ENCODE data around the gene KREMEN1.

The KREMEN1 gene

DNA sequence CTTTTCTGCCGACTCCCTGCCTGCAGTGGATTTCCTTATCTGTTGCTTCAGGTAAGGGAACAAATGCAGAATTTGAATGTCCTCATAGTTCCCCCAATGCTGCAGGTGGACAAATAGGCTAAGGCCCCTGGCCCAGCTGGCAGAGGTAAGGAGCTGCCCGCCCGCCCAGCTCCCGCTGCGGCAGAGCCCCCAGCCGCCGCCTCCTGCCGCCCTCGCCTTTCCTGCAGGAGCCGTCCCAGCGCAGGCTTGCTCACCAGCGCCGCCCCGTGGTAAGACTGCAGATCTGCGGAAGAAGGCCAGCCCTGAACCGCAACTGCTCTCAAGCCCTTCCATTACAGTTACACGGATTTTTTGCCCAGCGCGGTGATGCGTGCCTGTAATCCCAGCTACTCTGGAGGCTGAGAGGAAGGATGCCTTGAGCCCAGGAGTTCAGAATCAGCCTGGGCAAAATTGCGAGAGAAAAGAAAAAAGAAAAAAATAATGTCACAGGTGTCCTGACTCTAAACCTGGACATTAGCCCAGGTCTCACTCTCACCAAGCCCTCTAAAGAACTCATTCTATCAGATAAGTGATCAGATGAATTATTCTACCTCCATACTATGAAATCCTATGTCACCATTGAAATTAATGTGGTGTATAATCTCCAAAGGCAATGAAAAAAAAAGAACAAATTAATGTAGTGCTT lies 81.7 kb downstream of the KREMEN1 start:
- peak; percentile 79 for DNase-seq

DNA sequence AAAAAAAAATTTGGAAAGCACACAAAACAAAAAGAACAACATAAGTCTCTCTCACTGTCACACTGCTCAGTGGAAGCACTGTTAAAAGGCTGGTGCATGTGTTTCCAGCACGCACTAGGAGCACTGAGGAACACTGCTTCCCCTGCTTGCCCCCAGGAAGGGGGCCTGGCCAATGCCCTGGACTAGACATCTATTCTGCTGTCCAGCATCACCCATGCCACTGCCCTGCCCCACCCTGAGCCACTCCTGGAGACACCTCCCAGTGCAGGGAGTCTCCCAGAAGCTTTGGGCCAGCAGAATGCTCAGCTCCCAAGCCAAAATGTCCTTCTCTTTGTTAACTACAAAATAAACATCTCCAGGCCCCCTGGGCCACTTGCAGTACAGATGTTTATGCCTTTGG lies 83.1 kb downstream of the KREMEN1 start:
- DNase-seq, result no peak

DNA sequence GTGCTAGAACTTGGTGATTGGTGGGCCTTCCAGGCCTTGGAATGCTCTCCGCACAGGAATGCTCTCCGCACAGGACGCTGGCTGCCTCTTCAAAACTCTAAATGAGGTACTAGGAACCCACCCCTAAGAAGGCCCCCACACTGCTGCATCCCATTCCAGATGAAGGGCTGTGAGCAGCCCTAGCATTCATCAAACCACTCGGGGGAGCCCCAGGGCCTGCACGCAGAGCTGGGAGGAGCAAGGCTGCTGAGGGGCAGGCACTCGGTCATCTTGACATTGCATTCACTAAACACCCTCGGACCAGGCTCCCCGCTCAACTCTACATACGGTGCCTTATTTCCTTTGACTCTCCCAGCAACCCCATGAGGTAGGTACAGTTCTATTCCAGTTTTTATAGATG lies 83.7 kb downstream of the KREMEN1 start:
- no peak for DNase-seq

DNA sequence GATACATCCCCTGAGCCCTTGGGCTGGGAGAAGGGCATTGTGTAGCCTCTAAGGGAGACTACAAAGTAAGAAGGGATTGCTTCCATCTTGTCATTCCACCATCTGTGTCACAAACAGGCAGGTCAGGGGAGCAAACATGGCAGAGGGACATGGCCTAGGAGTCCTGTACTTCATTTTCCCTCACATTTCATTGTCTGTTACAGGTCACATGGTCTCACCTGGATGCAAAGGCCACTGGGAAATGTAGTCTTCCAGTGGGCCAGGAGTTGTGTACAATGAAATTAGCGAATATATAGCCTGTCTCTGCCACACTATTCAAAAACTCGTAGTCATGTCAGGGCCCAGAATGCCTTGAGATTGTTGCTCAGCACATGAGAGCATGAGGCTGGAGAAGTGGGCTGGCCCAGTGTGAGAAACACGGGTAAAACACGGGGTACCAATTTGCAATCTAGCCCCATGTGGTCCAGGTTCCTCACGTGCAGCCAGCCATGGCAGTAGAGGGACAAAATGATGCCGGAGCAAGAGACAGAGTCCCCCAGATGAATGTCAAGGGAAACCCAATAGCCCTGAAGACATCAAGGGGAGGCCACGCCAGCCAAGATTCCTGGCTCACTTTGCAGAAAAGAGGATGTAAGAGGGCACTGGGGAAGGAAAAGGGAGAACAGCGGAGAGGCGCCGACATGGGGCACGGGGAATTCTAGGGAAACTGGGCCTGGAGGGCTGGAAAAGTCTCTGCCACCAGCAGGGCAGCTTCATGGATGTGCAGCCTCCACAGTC lies 85.1 kb downstream of the KREMEN1 start:
- no peak for DNase-seq

DNA sequence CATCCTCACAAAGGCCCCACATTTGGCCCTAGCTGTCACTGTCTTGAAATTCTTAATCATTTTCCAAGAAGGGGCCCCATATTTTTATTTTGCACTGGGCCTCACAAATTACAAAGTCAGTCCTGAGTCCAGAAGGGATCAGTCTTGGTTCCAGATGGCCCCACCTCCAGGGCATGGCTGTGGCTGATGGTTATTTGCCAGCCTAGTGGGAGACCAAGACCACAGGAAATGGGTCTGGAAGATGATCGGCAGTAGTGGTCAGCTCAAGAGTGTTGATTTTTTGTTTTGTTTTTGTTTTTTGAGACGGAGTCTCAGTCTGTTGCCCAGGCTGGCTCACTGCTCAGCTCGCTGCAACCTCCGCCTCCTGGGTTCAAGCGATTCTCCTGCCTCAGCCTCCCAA lies 85.7 kb downstream of the KREMEN1 start:
- no peak for DNase-seq

DNA sequence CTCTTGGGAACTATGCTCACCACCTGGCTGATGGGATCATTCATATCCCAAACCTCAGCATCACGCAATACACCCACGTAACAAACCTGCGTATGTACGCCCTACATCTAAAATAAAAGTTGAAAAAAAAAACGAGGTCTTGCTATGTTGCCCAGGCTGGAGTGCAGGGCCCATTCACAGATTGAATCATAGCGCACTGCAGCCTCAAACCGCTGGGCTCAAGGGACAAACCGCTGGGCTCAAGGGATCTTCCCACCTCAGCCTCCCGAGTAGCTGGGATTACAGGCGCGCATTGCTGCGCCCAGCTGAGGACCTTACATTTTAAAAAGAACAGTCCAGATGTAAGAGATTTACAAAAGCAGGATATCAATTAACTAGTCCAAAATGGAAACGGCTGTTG lies 91.0 kb downstream of the KREMEN1 start:
- DNase-seq, result no peak

DNA sequence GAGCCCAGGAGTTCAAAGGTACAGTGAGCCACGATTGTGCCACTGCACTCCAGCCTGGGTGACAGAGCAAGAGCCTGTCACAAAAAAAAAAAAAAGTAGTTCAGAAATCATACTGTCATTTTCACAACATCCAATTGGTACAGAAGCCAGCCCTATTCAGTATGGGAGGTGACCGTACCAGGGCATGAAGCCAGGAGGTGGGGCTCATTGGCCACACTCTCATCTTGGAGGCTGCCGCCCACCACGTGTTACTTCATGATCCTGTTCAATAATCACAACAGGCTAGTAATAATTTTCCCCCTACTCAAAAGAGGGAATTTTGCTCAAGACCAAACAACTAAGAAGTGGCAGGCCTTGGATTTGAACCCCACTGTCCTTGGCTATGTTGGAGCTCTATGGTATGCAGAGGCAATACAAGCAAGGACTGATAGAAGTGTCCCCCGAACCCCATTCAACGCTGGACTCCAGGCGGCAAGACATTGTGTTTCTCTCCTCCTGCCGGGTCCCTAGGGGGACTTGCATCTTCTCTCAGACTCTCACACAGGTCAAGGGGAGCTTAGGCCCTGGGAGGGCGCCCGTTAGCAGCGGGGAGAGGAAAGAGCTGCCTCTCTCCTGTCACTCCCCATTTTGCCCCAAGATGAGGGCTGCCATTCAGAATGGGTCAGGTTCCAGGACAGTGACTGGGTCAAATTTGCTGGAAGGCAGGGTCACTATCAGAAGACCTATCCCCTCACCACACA lies 92.7 kb downstream of the KREMEN1 start:
- DNase-seq, result no peak

DNA sequence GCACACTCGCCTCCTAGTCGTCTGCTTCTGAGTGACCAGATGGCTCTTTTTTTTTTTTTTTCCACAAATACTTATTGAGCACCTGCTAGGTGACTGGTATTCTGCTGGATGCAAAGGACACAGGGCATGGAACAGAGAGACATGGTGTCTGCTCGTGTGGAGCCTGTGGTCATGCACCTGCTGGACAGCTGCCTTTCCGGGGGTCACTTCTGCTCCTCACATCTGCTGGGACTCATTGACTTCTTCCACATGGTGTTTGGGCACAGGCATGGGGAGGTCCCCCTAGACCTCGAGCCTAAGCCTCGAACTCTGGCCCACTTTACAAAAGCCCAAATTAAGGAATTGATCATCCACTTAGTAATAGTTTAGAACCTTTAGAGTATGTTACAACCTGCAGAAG lies 93.3 kb downstream of the KREMEN1 start:
- DNase-seq, result no peak

DNA sequence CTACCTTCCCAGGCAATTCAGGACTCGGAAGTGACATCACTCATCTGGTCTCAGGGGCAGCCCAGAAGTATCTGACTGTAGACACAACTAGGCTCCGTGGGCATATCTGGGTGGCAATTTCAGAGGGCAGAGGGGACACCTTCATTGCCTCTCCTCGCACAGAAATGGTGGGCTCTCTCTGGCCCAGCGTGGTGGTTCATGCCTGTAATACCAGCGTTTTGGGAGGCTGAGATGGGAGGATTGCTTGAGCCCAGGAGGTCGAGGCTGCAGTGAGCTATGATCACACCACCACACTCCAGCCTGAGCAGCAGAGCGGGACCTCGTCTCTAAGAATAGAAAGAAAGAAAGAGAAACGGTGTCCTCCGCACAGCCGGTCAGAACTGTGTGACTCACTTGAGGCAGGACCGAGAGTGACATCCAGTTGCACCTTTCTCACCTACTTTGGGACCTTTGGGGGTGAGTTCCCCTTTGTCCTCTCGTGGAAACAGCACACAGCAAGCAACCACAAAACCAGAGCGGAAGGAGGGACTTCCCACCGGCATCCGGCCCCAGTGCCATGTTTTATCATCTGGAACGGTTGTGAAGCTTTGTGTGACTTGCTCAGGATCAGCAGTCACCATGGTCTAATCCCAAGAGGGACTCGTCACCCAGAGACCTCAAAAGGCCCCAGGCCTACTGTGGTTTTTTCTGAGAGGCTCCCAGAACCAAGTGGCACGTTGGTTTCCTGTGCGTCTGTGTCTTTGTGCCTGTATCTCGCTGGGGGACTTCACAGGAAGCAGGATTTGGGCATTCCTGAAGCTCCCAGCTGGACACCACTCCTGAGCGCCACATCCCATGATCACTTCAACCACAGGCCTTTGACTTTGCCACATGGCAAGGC lies 94.4 kb downstream of the KREMEN1 start:
- no peak for DNase-seq

DNA sequence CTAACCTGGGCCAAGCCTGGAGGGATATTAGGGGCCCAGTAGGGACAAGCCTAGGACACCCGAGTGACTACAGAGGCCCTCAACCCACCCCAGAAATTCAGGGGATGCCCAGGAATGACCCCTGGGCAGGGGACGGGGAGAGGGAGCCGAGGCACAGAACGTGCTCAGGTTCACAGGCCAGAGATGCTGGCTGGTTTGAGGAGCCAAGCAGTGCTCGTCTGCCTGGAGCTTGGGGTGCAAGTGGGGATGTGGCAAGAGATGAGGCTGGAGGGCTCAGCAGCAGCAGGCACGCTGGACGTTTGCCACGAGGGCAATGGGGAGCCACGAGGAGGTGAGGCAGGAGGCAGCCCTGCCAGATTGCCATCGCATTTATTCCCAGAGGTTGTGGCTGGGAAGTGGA lies 98.9 kb downstream of the KREMEN1 start:
- DNase-seq, result no peak

DNA sequence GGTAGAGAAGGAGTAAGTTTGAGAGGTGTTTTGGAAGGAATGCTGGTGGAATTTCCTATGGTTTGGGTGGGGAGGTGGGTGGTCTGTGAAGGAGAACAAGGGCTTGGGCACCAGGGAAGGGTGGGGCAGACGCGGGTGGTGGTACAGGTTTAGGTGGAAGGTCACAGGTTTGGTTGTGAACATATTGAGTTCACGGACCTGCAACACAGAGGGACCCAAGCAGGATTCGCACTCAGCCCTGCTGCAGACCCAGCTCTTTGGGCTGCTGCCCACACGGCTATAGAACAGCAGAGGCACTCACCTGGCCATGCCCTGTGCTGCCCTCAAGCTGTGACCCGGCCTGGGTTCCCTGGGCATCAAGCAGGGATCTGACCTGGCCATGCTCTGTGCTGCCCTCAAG lies 99.4 kb downstream of the KREMEN1 start:
- DNase-seq, result no peak

DNA sequence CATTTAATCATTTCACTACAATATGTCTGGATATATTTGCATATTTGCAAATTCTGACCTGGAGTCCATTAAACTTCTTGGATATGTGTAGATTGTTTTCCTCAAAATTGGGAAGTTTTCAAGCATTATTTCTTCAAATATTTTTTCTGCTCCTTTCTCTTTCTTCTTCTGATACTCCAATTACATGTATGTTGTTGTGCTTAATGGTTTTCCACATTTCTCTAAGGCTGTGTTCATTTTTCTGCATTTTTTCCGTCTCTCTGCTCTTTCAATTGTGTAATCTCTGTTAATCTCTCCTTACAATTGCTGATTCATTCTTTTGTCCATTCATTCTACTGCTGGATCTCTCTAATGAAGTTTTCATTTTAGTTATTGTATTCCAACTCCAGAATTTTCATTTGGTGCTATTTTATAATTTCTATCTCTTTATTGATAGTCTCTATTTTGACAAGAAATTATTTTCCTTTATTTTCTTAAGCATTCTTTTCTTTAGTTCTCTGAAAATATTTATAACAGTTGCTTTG lies 102.5 kb downstream of the KREMEN1 start:
- DNase-seq, result no peak

DNA sequence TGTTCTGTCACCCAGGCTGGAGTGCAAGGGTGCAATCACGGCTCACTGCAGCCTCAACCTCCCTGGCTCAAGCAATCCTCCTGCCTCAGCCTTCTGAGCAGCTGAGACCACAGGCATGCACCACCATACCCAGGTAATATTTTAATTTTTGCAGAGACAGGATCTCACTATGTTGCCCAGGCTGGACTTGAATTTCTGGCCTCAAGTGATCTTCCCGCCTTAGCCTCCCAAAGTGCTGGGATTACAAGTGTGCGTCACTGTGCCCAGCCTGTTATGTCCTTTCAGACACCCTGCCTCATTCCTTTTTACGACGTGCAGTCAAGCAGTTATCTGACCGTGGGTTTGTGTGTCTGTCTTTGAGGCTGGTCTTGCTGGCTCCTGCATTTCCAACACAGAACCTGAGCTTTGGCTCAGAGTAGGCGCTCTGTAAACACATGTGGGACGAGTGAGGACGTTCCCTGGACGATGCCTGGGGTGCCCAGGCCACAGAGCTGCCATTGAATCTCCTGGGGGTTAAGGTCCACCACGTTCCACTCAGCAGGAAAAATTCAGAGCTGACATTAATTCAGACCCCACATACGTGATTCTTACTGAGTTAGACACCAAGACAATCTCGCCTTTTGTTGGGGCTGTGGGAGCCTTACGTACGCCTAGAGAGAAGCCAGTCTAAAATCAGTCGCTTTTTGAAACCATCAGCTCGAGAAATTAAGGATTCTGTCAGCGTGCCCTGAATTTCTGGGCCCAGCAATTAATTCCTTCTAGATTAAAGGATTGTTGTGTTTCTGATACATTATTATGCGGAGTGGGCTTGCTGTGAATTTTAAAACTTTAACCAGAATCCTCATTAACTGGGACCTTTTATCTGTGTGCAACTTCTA lies 111.4 kb downstream of the KREMEN1 start:
- DNase-seq, result no peak

DNA sequence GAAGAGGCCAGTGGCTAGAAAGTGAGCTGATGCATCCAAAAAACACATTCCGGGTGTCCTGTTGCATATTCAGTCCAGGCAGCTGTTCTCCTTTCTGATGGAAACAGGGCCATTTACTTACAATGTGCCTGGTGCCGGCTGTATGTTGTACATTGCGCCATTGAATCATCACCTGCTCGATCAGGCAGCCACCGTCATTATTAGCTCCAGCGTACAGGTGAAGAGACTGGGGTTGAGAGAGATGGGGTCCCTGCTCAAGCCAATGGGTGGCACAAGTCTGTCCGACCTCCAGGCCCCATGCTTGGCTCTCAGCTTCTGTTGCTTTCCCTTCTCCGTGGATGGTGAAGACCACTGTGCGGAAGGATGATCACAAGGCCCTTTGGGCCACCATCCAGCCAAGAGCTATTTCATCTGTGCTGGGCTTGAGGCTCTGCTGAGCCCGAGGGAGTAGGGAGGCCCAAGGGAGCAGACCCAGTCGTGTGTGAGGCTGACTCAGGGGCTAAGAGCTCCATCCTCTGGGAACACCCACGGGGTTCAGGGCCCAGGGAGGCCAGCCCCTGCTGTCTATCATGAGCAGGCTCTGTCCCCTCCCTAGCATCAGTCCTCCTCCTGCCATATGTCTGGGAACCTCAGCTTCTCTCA lies 112.1 kb downstream of the KREMEN1 start:
- no peak for DNase-seq

DNA sequence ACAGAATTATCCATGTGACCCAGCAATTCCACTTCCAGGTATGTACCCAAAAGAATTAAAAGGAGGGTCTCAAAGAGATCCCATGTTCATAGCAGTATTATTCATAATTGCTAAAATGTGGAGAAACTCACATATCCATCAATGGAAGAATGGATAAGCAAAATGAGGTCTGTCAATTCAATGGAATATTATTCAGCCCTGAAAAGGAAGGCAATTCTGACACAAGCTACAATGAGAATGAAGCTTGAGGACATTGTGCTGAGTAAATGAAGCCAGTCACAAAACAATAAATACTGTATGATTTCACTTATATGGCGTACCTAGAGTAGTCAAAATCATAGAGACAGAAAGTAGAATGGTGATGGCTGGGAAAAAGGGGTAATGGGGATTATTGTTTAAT lies 113.5 kb downstream of the KREMEN1 start:
- DNase-seq, result no peak

DNA sequence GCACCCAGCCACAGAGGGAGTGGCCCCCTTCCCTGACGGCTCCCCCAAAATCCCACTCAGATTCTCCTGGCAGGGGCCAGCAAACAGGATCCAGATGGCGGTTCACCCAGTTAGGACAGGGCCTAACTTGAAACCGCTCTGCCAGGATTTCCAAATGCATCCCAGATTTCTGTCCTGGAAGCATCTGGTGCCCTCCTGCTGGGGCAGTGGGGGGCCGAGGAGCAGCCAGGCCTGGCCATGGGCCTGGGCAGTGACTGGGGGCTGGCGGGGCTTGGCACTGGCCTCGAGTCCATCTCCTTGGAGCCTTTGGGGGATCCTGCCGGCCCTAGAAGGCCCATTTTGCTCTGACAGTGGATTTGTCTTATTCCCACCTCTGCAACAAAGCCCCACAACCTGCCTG lies 115.0 kb downstream of the KREMEN1 start:
- no peak for DNase-seq

DNA sequence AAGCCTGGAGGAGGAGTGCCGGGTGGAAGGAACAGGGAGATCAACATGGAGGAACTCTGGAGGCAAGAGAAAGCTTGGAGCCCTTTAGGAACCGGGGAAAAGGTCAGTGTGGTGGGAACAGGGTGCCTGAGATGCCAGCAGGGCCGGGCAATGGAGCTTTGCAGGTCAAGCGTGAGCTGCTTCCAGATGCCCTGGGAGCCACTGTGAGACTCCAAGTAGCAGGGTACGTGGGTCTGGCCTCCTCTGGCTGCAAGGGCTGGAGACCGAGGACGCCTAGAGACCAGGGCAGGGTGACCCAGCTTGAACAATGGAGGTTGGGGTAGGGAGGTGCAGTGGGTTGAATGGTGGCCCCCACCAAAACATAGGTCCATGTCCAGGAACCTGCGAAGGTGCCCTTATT lies 117.2 kb downstream of the KREMEN1 start:
- no peak for DNase-seq

DNA sequence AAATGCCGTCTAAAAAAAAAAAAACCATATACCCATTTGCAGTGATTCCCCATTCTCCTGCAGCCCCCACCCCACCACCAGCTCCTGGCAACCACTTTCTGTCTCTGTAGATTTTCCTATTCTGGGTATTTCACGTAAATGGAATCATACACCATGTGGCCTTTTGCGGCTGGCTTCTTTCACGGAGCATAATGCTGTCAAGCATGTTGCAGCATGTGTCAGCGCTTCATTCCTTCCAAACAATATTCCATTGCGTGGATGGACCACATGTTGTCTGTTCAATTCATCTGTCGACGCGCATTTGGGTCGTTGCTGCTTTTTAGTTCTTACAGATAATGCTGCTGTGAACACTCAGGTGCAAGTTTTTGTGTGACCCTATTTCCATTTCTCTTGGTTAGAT lies 118.1 kb downstream of the KREMEN1 start:
- no peak for DNase-seq

DNA sequence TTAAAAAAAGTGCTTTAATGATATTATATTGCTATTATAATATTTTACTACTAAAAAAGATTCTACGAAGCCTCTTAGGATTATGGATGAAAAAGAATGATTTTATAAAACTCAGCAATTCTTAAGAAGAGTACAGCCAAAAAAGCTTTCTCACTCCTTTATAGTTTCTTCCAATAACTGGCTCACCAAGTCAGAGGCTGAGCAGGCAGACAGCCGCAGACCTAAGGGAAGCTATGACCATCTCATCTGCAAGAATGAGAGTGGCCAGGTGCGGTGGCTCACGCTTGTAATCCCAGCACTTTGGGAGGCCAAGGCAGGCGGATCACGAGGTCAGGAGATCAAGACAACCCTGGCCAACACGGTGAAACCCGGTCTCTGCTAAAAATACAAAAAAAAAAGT lies 120.2 kb downstream of the KREMEN1 start:
- DNase-seq, result no peak

DNA sequence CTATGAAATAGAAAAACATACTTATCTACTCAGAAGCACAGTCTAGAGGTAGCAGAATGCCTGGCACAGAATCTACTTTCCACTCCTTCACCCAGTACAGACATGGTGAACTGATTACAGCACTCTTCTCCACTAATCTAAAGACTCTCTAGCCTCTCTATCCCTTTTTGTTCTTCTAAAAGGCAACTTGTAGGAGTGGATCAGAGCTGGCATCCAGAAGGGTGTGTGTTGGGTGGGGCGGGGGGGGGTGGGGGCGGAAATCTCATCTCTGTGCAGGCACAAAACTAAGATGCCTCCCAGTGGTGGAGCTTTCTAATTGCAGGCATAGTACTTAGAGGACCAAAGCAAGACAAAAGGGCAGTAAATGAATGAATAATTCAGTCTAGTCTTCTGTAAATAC lies 121.3 kb downstream of the KREMEN1 start:
- no peak for DNase-seq

Data from activated CD8-positive, alpha-beta memory T cell treated with anti-CD3 and anti-CD28 coated beads, Interleukin-2, amount 50 U/mL, for 4 hours (primary cell).